CD4-positive, alpha-beta T cell treated with Interleukin-4 for 4 hours (primary cell): ENCODE results near the gene NTMT2.
"Not testable (repeated sequence)": the region's sequence is repeated elsewhere in the genome, so short reads cannot be mapped to it uniquely, and the experiment has no call there.

Experiments used
- DNase-seq: peaks from one replicate; pipeline ENCODE4 v3.0.0-alpha.2; 2020

NTMT2 gene

GRCh38 chr1:170145770-170146676 is at the start of gene NTMT2:
Gene NTMT2 (plus strand): TSS chr1:170145959. CDS start chr1:170146108, 149 bp downstream.
- DNase-seq = no peak

- DNase-seq = no peak
Measured at GRCh38 chr1:170095976-170096748, 49.6 kb upstream of the NTMT2 start.

DNA sequence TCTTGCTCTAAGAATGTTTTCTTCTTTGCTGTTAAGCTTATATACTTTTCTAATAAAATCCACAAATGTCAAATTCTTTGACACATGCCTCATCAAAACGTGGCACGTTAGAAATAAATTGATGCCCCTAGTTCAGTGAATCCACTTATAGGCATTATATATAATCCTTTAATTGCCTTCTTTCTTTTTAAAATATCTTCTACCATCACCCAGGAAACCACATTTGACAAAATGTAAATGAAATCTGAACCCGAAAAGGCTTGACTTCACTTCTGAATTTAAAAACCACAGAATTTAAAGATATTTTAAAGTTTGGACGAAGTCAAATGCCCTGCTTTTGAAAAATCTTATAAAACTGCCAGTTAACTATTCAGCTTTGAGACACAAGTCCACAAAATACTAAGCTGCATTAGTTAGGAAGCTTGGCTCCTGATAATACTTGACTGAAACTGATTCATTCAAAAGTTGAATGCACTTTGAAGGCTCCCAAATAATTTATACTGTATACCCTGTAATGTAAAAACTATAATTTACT is 48.9 kb upstream of the NTMT2 start:
- no peak for DNase-seq

DNA sequence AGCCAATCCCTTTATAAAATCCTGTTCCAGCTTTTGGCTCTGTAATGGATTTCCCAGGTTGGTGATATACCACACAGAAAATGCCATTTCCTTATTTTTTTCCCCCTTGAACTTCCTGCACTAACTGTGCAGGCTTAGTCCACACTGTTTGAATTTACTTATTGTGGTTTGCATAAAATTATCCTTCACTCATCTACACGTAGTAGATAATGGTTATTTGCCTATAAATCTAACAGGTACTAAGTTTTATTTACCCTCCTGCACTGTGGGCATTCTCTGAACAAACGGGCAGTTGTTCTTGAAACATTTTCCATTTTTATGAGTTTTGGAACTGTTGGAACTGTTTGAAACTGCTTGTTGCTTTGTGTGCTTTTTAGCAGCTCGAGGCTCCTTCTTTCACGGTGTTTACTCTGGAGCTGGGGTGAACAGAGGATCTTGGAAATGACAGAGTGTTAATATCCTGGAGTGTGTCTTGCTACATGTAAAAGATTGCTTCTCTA is 48.3 kb upstream of the NTMT2 start:
- DNase-seq = no peak

GRCh38 chr1:170113140-170113539 is 32.6 kb upstream of the NTMT2 start:
- DNase-seq = not testable (repeated sequence)

DNA sequence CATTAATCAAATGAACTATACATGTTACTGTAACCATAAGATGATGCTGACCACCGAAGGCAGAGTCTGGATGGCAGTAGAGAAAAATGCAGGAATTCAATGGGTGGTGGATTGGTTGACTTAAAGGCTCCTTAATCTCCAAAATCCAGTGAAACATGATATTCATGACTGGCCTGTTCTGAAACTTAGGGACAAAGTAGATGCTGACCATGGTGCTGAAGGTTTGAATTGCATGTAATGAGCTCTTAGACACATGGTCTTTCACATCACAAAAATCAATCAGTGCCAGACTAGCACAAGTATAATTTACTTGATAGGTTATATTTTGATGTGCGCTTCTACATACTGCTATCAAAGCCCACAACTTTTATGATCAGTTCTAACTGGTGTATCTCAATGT is 30.9 kb upstream of the NTMT2 start:
- no peak for DNase-seq

GRCh38 chr1:170122366-170122765 is 23.4 kb upstream of the NTMT2 start:
- DNase-seq = no peak

- DNase-seq = no peak
Measured at GRCh38 chr1:170125269-170125668, 20.5 kb upstream of the NTMT2 start.

GRCh38 chr1:170126696-170127095 is 19.1 kb upstream of the NTMT2 start:
- DNase-seq = no peak

- DNase-seq = no peak
Measured at GRCh38 chr1:170131450-170131849, 14.3 kb upstream of the NTMT2 start.

- DNase-seq = no peak
Measured at GRCh38 chr1:170131984-170132383, 13.8 kb upstream of the NTMT2 start.

DNA sequence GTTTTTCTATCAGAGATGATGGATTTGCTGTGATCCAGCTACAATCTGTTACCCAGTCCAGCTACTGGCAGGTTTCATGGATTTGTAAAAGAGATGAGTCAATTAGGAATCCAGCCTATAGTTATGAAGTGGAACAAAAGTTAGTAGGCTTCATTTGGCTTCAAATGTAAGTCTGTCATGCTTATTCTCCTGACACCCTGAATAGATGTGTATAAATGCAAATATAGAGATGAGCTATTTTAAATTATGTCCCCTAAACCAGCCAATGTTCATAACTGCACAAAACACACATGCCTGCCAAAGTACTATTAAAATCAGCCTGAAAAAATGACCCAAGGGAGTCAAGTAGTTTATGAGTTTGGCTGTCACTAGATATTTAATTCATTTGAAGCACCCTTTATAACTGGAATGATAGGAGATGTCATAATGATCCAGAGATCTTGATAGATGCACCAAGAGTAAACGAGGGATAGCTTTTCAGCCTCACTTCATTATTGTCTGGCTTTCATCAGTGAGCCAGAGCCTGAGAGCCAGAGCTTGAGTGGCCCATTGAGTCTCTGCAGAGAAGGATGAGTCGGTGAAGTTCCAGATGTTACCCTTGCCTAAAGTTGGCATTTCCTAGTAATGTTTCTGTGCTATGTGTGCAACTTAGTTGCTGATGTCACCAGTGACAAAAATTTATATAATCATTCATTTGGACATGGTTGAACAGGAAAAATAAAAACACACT is 11.8 kb upstream of the NTMT2 start:
- no peak for DNase-seq

GRCh38 chr1:170134521-170134920 is 11.2 kb upstream of the NTMT2 start:
- DNase-seq = no peak

DNA sequence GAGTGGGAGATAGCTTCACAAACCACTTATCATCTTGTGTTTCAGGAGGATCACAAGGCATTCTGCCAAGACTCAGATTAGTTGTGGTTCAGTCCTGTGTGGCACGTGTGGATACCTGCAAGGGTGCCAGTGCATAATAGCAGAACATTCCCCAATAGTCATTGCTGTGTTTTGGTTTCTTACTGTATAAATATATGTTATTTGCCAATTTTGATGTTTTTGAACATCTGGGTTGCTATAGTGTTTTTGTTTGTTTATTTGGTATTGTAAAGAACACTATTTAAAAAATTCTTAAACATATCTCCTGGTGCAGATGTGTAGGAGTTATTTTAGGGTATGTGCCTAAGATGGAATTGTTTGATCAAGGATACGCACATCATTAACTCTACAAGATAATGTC is 5.4 kb upstream of the NTMT2 start:
- DNase-seq = no peak

DNA sequence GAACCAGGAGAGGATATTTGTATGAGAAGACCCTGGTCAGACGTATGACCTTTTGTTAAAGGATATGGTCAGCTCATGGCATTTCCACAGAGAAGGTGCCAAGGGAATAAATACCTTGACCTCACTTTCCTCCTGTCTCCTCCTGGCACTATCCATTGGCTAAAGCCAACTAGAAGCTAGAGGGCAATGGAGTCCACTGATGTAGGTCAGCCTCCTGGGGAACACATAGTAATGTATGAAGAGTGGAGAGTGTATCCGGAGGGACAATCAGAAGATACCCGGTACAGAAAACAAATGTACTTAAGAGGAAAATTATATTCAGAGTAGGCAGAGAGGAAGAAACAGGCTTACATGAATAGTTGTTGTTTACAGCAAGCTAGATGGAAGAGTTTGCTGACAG is 698 bp upstream of the NTMT2 start:
- no peak for DNase-seq

DNA sequence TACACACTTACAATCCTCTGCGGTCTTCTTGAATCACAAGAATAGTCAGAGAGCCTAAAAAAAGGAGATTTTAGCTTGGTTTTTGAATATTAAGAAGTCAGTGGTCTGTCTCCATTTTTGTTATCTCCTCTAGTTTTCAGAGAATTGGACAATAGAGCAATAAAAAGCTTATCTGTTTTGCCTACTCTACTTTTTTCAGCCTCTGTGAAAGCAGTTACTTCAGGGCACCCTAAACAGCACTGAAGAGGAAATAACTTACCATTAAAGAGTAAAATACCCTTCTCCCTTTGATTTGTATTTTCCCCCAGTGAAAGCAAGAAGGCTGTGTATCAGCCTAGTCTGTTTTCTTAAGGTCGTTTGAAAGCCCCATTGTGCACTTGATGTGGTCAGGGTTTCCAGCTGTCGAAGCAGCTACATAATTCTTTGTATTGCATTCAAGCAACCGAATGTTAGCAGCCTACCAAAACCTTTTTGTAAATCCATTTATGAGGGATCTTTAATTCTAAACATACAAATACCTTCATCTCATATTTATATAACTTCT is 1.0 kb downstream of the NTMT2 start:
- DNase-seq = no peak

DNA sequence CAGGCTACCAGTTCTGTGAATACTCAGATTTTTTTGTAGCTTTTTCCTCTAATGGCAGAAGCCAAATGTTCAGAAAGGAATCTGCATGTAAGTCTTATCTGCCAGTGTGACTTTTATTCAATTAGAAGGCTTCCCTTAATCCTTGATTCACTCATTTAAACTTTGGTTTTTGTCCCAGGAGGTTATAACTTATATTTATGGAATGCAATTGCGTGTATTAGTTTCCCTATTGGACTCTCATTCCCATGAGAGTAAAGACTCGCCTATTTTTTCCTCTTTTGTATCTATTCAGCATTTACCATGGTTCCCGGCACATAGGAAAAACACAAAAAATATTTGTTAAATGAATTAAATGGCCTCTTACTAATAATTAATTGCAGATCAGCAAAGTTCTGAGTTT is 3.5 kb downstream of the NTMT2 start:
- DNase-seq = no peak

- DNase-seq = no peak
Measured at GRCh38 chr1:170150016-170150415, 4.3 kb downstream of the NTMT2 start.

DNA sequence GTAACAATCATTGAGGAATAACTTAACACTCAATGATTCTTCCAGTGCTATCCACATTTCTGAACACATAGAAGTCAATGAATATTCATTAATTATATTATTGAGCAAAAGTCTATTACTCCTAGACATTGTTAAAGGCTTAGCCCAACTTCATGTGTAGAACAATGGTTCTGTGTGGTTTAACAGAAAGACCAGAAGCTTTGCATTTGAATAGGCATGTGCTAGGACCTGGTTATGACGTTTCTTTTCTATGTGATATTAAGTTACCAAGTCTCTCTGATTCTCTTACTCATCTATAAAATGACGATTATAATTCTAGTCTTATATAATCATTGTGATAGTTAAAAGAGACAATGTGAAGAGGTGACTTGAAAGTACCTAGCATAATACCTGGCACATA is 5.2 kb downstream of the NTMT2 start:
- DNase-seq = no peak

DNA sequence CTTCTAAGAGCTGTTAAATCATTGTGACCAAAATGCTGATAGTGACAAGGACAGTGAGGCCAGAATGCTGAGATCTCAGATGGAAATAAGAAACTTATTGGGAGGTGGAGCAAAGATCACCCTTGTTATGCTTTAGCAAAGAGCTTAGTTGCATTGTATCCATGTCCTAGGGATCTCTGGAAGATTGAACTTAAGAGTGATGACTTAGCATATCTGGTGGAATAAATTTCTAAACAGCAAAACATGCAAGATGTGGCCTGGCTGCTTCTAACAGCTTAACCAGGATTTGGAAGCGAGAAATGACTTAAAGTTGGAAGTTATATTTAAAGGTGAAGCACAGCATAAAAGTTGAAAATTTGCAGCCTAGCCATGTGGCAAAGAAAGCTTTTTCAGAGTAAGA is 7.7 kb downstream of the NTMT2 start:
- no peak for DNase-seq

DNA sequence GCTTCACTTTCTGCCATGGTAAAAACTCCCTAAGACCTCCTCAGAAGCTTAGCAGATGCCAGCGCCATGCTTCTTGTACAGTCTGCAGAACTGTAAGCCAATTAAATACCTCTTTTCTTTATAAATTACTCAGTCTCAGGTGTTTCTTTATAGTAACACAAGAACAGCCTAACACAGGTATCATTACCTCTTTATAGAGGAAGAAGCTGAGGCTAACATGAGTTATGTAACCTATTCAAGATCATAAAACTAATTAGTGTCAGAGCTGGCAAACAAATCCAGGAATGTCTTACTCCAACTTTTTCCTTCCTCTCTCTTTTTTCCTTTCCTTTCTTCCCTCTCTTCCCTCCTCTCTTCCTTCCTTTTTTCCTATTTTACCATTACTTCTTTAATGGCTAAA is 9.3 kb downstream of the NTMT2 start:
- DNase-seq = no peak

GRCh38 chr1:170156594-170156993 is 10.8 kb downstream of the NTMT2 start:
- no peak for DNase-seq

- no peak for DNase-seq
Measured at GRCh38 chr1:170157820-170158219, 12.1 kb downstream of the NTMT2 start.
